ENCODE data around the gene CA10.

Gene CA10

DNA sequence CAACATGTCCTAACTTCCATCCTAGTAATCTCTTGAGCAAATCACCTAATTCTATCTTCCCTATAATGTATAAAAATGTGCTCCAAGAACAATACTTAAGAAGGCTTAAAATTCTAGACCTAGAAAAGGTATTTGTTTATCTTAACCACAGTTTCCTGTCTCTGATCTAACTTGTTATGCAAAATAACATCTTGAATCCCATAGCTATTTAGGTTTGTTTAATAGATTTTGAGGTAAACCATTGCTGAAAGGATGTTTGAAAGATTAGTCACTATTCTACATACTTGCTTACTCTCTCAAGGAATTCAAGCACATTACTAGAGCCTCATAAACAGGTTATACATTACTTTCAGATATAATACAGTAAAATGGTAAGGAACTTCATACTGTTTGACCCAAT is 13.0 kb downstream of the CA10 start:
- no peak for DNase-seq

GRCh38 chr17:52143542-52143941 is 15.0 kb downstream of the CA10 start:
- DNase-seq, result no peak

- no peak for DNase-seq
Measured at GRCh38 chr17:52140601-52141000, 17.9 kb downstream of the CA10 start.

- no peak for DNase-seq
Measured at GRCh38 chr17:52138752-52139151, 19.8 kb downstream of the CA10 start.

DNA sequence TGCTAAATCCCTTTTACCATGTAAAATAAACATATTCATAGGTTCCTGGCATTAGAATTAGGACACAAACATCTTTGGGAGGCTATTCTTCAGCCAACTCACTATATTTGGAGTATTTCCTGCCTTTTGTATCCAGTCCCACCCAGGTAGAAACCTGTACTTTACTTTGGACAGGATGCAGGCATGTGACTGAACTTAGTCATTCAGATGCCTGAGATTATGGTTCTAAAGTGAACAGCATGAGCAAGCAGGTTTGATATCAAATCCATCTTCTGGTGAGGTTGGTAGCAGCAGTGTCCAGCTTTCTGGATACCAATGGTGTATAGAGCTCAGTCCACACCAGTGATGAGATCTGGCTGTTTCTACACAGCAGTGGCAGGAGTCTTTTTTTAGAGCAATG is 20.2 kb downstream of the CA10 start:
- DNase-seq, result no peak

- no peak for DNase-seq
Measured at GRCh38 chr17:52136166-52136565, 22.3 kb downstream of the CA10 start.

GRCh38 chr17:52134641-52135040 is 23.9 kb downstream of the CA10 start:
- DNase-seq, result no peak

DNA sequence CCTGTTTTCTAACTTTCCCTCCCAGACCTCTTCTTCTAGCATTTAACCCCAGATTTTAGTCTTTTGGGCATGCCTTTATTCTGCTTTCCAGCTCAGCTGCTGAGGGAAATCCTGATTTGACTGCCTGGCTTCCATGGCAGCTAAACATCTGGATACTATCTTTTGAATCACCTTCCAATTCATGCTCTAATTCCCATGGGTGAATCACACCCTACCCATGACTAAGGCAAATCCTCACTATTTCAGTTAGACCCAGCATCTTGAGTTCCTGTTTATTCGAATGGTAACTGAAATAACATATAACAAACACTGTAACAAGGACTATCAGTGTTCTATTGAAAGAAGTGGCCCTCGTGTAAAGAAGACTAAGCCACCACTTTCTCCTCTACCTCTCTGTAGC is 29.8 kb downstream of the CA10 start:
- DNase-seq, result no peak

DNA sequence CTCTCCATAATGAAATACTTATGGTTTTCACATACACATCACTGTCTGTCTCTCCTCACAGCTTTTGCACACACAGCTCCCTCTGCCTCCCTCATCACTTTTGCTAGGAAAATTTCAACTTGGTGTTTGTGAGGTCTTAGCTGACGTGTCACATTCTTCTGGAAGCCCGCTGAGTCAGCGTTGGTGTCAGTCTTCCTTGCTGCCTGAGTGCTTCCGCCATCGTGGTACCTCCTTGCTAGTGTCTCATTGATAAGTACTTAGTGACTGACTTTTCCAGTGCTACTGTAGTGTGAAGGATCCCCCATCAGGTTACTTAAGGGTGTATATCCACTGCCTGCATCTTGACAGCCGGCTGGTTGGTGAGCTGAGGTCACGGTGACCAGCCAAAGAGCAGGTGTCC is 33.5 kb downstream of the CA10 start:
- DNase-seq, result no peak

GRCh38 chr17:52124561-52124960 is 34.0 kb downstream of the CA10 start:
- DNase-seq, result no peak

DNA sequence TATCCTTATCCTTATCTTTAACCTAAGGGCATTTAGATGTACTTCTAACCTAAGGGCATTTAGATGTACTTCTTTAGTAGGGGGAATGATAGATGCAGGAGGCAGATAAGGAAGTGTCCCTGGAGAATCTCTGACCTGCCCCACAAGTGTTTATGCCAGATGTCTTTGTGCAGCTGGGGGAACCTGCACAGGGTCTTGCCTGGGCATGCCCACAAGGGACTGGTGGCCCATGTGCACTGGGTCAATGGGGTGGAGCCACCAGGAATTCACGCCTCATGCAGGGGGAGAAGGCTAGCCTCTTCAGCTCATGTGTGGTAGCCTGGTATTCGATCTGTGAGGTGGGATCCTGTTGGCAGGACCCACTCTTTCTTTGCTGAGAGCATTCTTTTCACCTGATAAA is 38.0 kb downstream of the CA10 start:
- DNase-seq, result no peak

GRCh38 chr17:52110923-52111581 is 47.5 kb downstream of the CA10 start:
- no peak for DNase-seq

GRCh38 chr17:52106638-52107261 is 51.8 kb downstream of the CA10 start:
- peak; percentile 39 for DNase-seq

DNA sequence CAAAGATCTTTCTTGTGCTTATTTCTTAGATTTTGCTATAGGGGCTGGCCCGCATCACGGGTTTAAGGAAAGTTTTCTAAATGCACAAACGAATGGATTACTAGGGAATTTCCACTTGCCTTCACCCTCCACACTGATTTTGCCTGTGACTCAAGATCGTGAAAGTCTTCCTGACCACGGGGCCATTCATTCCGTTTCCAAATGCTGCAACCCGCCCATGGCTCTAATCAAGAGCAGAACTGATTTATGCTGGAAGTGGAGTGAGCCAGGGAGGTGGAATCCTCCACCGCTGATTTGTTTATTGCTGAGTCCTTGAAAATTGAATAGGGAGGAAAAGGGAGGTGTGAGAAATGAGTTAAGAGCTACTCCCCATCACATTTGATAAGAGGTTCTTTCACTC is 52.4 kb downstream of the CA10 start:
- DNase-seq, result no peak

DNA sequence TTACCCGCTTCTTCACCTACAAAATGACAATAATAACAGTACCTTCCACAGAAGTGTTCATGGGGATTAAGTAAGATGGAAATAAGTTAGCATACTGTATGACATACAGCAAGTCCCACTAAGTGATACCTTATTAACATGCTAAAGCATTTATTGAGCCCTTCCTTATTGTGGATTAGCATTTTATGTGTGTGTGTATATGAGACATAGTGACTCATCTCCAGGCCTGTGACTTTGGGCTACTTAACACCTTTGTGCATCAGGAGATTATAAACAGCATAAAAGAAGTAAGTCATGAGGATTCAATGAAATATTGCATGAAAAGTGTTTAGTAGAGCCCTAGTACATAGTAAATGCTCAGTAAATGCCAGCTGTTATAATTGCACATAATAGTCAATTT is 52.9 kb downstream of the CA10 start:
- peak; percentile 0 for DNase-seq

- no peak for DNase-seq
Measured at GRCh38 chr17:52096056-52096455, 62.5 kb downstream of the CA10 start.

DNA sequence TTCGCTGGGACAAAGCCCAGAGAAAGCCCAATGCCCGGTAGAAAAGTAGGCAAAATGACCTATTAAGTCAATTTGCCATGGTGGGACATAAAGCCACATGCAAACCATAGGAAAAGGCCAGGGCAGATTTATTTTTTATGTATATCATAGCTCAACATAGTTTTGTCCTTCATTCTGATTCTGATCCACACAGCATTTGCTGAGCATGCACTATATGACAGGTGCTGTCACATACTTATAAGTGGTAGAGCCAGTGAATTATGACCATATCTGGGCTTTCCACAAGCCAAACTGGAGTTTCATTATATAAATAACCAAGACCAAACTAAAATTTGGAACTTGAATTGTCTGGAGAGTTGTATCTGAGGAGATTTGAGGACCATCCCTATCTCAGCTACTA is 74.3 kb downstream of the CA10 start:
- no peak for DNase-seq

DNA sequence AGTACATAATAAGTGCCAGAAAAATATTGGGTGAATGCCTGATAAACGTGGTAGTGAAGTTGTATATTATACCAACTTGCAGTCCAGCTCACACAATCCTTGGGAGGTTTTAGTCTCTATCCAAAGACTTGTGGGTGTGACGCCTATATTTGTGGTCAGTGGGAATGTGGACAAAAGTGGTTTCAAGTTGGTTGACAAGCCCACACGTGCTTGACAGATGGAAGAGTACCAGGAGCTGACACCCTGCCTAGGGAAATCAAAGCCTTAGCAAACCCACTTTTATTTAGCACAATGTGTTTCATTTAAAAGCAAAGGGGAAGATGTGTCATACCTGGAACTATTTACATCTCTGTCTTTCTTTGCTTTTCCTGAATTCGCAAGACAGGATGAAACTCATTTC is 79.0 kb downstream of the CA10 start:
- no peak for DNase-seq

DNA sequence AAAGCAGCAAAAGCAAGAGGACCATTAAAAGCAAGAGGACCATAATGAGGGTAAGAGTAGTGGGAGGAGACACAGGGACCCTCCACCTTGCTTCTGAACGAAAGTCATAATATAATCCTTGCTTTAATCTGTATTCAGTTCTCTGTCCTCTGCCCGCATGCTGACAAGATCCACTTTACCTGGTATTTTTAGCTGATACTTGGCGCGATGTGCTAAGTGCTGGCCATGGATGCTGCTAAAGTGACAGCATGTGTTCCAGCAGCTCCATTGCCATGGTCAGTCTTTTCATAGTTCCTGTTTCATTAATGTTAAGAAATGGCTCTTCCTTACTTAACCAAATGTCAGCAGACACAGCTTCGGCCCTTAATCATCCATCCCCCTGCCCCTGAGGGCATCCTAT is 86.8 kb downstream of the CA10 start:
- DNase-seq, result no peak

DNA sequence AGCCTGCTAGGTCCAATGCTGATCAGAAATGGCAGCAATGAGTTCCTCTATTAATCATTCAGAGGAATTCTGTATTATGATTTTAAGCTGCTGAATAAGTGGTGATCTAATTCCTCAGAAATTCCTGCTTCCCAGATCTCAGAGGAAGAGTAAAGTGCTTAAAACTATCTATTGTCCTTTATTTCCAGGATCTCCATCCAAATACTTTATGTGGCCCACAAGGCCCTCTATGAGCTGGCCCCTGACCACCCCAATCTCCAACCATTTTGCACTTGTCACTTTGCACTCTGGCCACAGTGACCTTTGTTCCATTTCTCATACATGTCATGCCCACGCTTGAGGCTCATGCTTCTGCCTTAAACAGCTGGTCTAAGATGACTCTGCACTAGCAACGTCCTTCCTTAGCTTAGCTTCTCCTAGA is 93.7 kb downstream of the CA10 start:
- peak; percentile 47 for DNase-seq

GRCh38 chr17:52049496-52049895 is 109.0 kb downstream of the CA10 start:
- DNase-seq, result no peak

DNA sequence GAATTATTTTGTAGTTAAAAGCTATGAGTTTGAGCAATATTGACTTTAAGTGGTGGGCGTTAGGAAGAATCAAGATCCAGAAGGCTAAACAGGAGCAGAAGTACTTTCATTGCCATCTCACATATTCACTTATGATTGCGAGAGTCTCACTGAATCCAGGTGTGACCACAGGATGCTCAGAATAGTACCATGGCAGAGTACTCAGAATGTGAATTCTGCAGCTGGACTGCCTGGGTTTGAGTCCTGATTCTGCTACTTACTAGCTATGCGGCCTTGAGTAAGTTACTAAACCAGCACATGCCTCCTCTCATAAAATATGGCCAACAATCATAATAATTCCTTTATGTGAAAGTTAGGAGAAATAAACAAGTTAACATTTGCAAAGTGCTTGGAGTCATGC is 109.5 kb downstream of the CA10 start:
- no peak for DNase-seq

- no peak for DNase-seq
Measured at GRCh38 chr17:52048137-52048898, 110.2 kb downstream of the CA10 start.

DNA sequence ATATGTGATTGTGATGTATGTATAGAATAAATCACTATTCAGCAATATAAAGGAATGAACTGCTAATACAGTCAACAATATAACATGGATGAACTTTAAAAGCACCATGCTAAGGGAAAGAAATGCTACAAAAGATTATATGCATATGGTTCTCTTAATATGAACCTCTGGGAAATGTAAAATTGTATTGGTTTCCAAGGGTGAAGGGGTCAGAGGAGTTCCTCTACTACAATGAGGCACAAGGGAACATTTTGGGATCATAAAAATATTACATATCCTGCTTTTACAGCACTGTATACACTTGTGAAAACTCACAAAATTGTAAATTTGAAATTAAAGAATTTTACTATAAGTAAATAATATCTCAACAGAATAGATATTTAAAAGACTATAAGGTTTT is 111.4 kb downstream of the CA10 start:
- DNase-seq, result no peak

All from fibroblast of skin of right quadriceps (primary cell).